IMR-90 (cell line): ENCODE measurements around the gene PCGF3. TPM values are rescaled to one million over a fixed set of nuclear protein-coding genes. Genes with fewer than 3 reads are reported as not detected.

Experiments used
- ATAC-seq: fragments of 200-7000 bp; cut with Tn5 transposase; 2 replicates; pipeline ENCODE4 v1.9.1; 2020; ENCODE audit warnings: low read depth, mild to moderate bottlenecking, moderate library complexity
- BruUV-seq: library from RNA; stranded (reverse); fragments of 400-500 nt; replicated peaks from 2 replicates; lab custom pipeline; 2021; lab: Mats Ljungman, UMichigan
- CTCF ChIA-PET: fragments of 300-600 bp; formaldehyde crosslinking; extraction: SDS; loops from one replicate; lab custom pipeline; 2021; ENCODE audit warnings: antibody characterized with exemption; lab: Yijun Ruan, JAX
- POLR2A ChIA-PET: fragments of 300-600 bp; sonication (Branson Sonifier 250); formaldehyde crosslinking; loops from one replicate; lab custom pipeline; 2022; ENCODE audit warnings: antibody characterized with exemption; ENCODE audit not compliant: unreplicated experiment; lab: Charles Lee
- DNase-seq: peaks from one replicate; pipeline ENCODE4 v3.0.0; 2013
- H2AFZ ChIP-seq: replicated peaks from 2 replicates; pipeline ENCODE3; 2013; ENCODE audit warnings: low read length, mild to moderate bottlenecking; ENCODE audit not compliant: poor library complexity
- H2AK5ac ChIP-seq: 2 replicates; pipeline ENCODE4 v1.6.1; 2013; ENCODE audit warnings: low read depth, low read length, inconsistent platforms
- H2AK9ac ChIP-seq: replicated peaks from 2 replicates; pipeline ENCODE3; 2013; ENCODE audit warnings: mild to moderate bottlenecking, low read depth, low read length, moderate library complexity; ENCODE audit not compliant: poor library complexity
- H2BK120ac ChIP-seq: 2 replicates; pipeline ENCODE4 v1.6.1; 2013; ENCODE audit warnings: low read depth, low read length, inconsistent platforms
- H2BK15ac ChIP-seq: 3 replicates; pipeline ENCODE4 v1.6.1; 2013; ENCODE audit warnings: low read depth, low read length, inconsistent platforms
- H2BK20ac ChIP-seq: 2 replicates; pipeline ENCODE4 v1.6.1; 2013; ENCODE audit warnings: low read depth, mild to moderate bottlenecking, inconsistent platforms, low read length, moderate library complexity
- H2BK5ac ChIP-seq: 2 replicates; pipeline ENCODE4 v1.6.1; 2013; ENCODE audit warnings: mild to moderate bottlenecking, low read depth, low read length, inconsistent platforms; ENCODE audit not compliant: poor library complexity, severe bottlenecking
- H3K14ac ChIP-seq: replicated peaks from 2 replicates; pipeline ENCODE4 v1.6.1; 2013; ENCODE audit warnings: low read depth, low read length, inconsistent platforms
- H3K18ac ChIP-seq: 2 replicates; pipeline ENCODE4 v1.6.1; 2013; ENCODE audit warnings: low read depth, low read length, control low read depth
- H3K23ac ChIP-seq: 2 replicates; pipeline ENCODE4 v1.6.1; 2013; ENCODE audit warnings: low read depth, low read length, inconsistent platforms
- H3K27ac ChIP-seq: 2 replicates; pipeline ENCODE4 v1.5.1; 2013; ENCODE audit warnings: mild to moderate bottlenecking, control low read depth, low read length; ENCODE audit not compliant: insufficient read depth
- H3K27me3 ChIP-seq: 2 replicates; pipeline ENCODE4 v1.6.1; 2013; ENCODE audit warnings: low read length; ENCODE audit not compliant: control insufficient read depth, insufficient read depth
- H3K36me3 ChIP-seq: 2 replicates; pipeline ENCODE4 v1.6.1; 2013; ENCODE audit warnings: low read length, mixed read lengths; ENCODE audit not compliant: control insufficient read depth, insufficient read depth
- H3K4ac ChIP-seq: 2 replicates; pipeline ENCODE4 v1.6.1; 2013; ENCODE audit warnings: low read depth, low read length, inconsistent platforms
- H3K4me1 ChIP-seq: 2 replicates; pipeline ENCODE4 v1.6.1; 2013; ENCODE audit warnings: low read length, mixed read lengths; ENCODE audit not compliant: control insufficient read depth, insufficient read depth
- H3K4me2 ChIP-seq: 2 replicates; pipeline ENCODE4 v1.6.1; 2013; ENCODE audit warnings: low read depth, mild to moderate bottlenecking, control low read depth, low read length, moderate library complexity
- H3K4me3 ChIP-seq: 2 replicates; pipeline ENCODE4 v1.5.1; 2013; ENCODE audit warnings: low read depth, mild to moderate bottlenecking, control low read depth, low read length, moderate library complexity; ENCODE audit not compliant: insufficient read depth
- H3K56ac ChIP-seq: 2 replicates; pipeline ENCODE4 v1.6.1; 2013; ENCODE audit warnings: low read length, inconsistent platforms; ENCODE audit not compliant: insufficient read depth; ENCODE audit errors: extremely low read depth
- H3K79me1 ChIP-seq, 2 experiments: 2 replicates each; pipeline ENCODE4 v1.6.1; 2013; ENCODE audit warnings: low read length in 2 of 2, inconsistent platforms in 1 of 2, low read depth in 1 of 2
- H3K9ac ChIP-seq: 2 replicates; pipeline ENCODE4 v1.6.1; 2013; ENCODE audit warnings: low read depth, low read length, control low read depth
- H3K9me1 ChIP-seq: 2 replicates; pipeline ENCODE4 v1.6.1; 2013; ENCODE audit warnings: low read length, inconsistent platforms; ENCODE audit not compliant: insufficient read depth
- H3K9me3 ChIP-seq: 2 replicates; pipeline ENCODE4 v1.6.1; 2013; ENCODE audit warnings: low read length; ENCODE audit not compliant: control insufficient read depth, insufficient read depth
- H4K20me1 ChIP-seq: 2 replicates; pipeline ENCODE4 v1.6.1; 2013; ENCODE audit warnings: low read length, inconsistent platforms; ENCODE audit not compliant: insufficient read depth
- H4K5ac ChIP-seq: 2 replicates; pipeline ENCODE4 v1.6.1; 2013; ENCODE audit warnings: mild to moderate bottlenecking, low read depth, low read length, control low read depth
- H4K8ac ChIP-seq, 2 experiments: 2 replicates each; pipeline ENCODE4 v1.6.1; 2013; ENCODE audit warnings: low read depth in 2 of 2, low read length in 2 of 2, control low read depth in 1 of 2, inconsistent platforms in 1 of 2
- H4K91ac ChIP-seq: 2 replicates; pipeline ENCODE4 v1.6.1; 2013; ENCODE audit warnings: low read depth, low read length, inconsistent platforms; ENCODE audit not compliant: insufficient read depth
- CEBPB ChIP-seq: IDR thresholded peaks from 2 replicates; pipeline ENCODE4 v1.6.1; 2012; ENCODE audit warnings: low read depth, low read length, improper control_type of control experiment
- CHD1 ChIP-seq: IDR thresholded peaks from 2 replicates; pipeline ENCODE4 v1.6.1; 2012; ENCODE audit warnings: low read depth, low read length, improper control_type of control experiment
- FOS ChIP-seq: fragments of 150-350 bp; IDR thresholded peaks from 2 replicates; pipeline ENCODE4 v1.6.1; 2016; ENCODE audit warnings: low read depth, low read length
- MAFK ChIP-seq: IDR thresholded peaks from 2 replicates; pipeline ENCODE4 v1.6.1; 2012; ENCODE audit warnings: low read depth, low read length, improper control_type of control experiment
- MAZ ChIP-seq: IDR thresholded peaks from 2 replicates; pipeline ENCODE4 v1.6.1; 2012; ENCODE audit warnings: low read depth, mild to moderate bottlenecking, low read length, improper control_type of control experiment, moderate library complexity, borderline replicate concordance
- MXI1 ChIP-seq: IDR thresholded peaks from 2 replicates; pipeline ENCODE4 v1.6.1; 2012; ENCODE audit warnings: low read depth, mild to moderate bottlenecking, low read length, moderate library complexity, borderline replicate concordance
- POLR2A ChIP-seq: IDR thresholded peaks from 2 replicates; pipeline ENCODE4 v1.6.1; 2012; ENCODE audit warnings: mild to moderate bottlenecking, low read depth, low read length
- RAD21 ChIP-seq: IDR thresholded peaks from 2 replicates; pipeline ENCODE4 v1.6.1; 2012; ENCODE audit warnings: low read length, improper control_type of control experiment
- RCOR1 ChIP-seq: IDR thresholded peaks from 2 replicates; pipeline ENCODE4 v1.6.1; 2012; ENCODE audit warnings: mild to moderate bottlenecking, low read length, improper control_type of control experiment; ENCODE audit not compliant: insufficient replicate concordance
- RFX5 ChIP-seq: IDR thresholded peaks from 2 replicates; pipeline ENCODE4 v1.8.0; 2012; ENCODE audit warnings: low read depth, mild to moderate bottlenecking, low read length, moderate library complexity
- SMC3 ChIP-seq: fragments of 150-350 bp; IDR thresholded peaks from 2 replicates; pipeline ENCODE4 v1.6.1; 2016; ENCODE audit warnings: low read depth, mild to moderate bottlenecking, antibody characterized with exemption, low read length, moderate library complexity
- WGBS, 2 experiments: methylation state at CpG; one replicate each; pipeline versions ENCODE4 v1.1.5 to v1.1.7; 2013; ENCODE audit warnings: missing lambda C conversion rate in 2 of 2; ENCODE audit not compliant: insufficient read length in 1 of 2; ENCODE audit errors: extremely low coverage in 2 of 2; 5-methylcytosine and 5-hydroxymethylcytosine counted together
- dilution Hi-C: fragments of 300-500 bp; cut with HindIII; formaldehyde crosslinking; loops from one replicate; pipeline ENCODE4 v1.14.3; 2018; ENCODE audit warnings: low sequenced_read_pairs; ENCODE audit not compliant: unreplicated experiment
- in situ Hi-C: fragments of 300-500 bp; cut with MboI; formaldehyde crosslinking; loops from 3 replicates; pipeline ENCODE4 v1.14.3; 2019; ENCODE audit warnings: low sequenced_read_pairs, inconsistent platforms, mixed read lengths
- intact Hi-C: fragments of 100-400 bp; cut with micrococcal nuclease; formaldehyde crosslinking; loops from 2 replicates; pipeline ENCODE4 v1.10.0; 2022
- polyA plus RNA-seq, 3 experiments: library from polyadenylated mRNA; depleted of rRNA; stranded (reverse); fragments of >200 nt; gene quantifications; 2 replicates each; pipeline ENCODE4 v1.2.3, GENCODE V29; 2012; ENCODE audit warnings: low replicate concordance in 1 of 3
- total RNA-seq: library from RNA; depleted of rRNA; stranded (reverse); fragments of >200 nt; gene quantifications from 2 replicates; pipeline ENCODE4 v1.2.3, GENCODE V29; 2012

The PCGF3 gene
- total and polyA plus RNA-seq, 2 of the 4 experiments (the other 2 are of a cell fraction) = 40.0 to 55.3 TPM

GRCh38 chr4:723751-724530 lies 18.3 kb downstream of the PCGF3 start:
- peaks cover 86% of the 10 kb centered on the region for H4K20me1 ChIP-seq
- peaks cover 22% of the 10 kb centered on the region for H3K36me3 ChIP-seq
- H4K8ac ChIP-seq = no peak overlapping the region
- H2BK120ac ChIP-seq = no peak overlapping the region
- H3K9me1 ChIP-seq = peaks cover 12% of the 10 kb centered on the region
- no peak overlapping the region for H3K4me3 ChIP-seq
- no peak overlapping the region for H3K18ac ChIP-seq
- H4K91ac ChIP-seq = no peak overlapping the region
- intact Hi-C loops = no loop called here
- no peak overlapping the region for H3K14ac ChIP-seq
- ATAC-seq = no peak
- H3K9ac ChIP-seq = no peak overlapping the region
- WGBS, 2 experiments = 89% methylated on average over 8 of the region's 28 CpGs; no CpG with 5 or more reads in 1 of the 2 experiments
- no peak overlapping the region for H3K4me2 ChIP-seq
- ChIA-PET CTCF (no interaction called here), POLR2A (no interaction called here)
- no peak overlapping the region for H3K27ac ChIP-seq
- in situ Hi-C loops = no loop called here
- no peaks in the 10 kb centered on the region for H3K9me3 ChIP-seq
- no peak overlapping the region for H4K5ac ChIP-seq
- TF ChIP-seq RAD21 = no peak
- TF ChIP-seq MAFK = no peak
- no peak for TF ChIP-seq MXI1
- no peak for TF ChIP-seq CEBPB
- no peak for TF ChIP-seq MAZ
- TF ChIP-seq RFX5 = no peak
- TF ChIP-seq CHD1 = no peak
- no peak for TF ChIP-seq SMC3
- no peak for TF ChIP-seq POLR2A
- no peak for TF ChIP-seq FOS
- TF ChIP-seq RCOR1 = no peak
- no peak overlapping the region for H3K56ac ChIP-seq
- H3K4ac ChIP-seq = no peak overlapping the region
- dilution Hi-C loops = no loop called here
- no peaks in the 10 kb centered on the region for H3K27me3 ChIP-seq
- no peak for DNase-seq
- peaks cover 15% of the 10 kb centered on the region for H3K4me1 ChIP-seq
- no peak overlapping the region for H2BK15ac ChIP-seq
- no peak overlapping the region for H2AK9ac ChIP-seq
- no peak overlapping the region for H2AK5ac ChIP-seq
- no peak overlapping the region for H3K23ac ChIP-seq
- H2BK20ac ChIP-seq = no peak overlapping the region
- no peak overlapping the region for H2AFZ ChIP-seq
- BruUV-seq = no TSS peak
- H3K79me1 ChIP-seq = peaks cover 13 to 63% of the 10 kb centered on the region in 2 experiments; a peak in 3 of 4 replicates
- H2BK5ac ChIP-seq = no peak overlapping the region
